ENCODE measurements around the gene CCIN.
"Not testable (repeated sequence)": the region's sequence is repeated elsewhere in the genome, so short reads cannot be mapped to it uniquely, and the experiment has no call there.

The CCIN gene

GRCh38 chr9:36162211-36162738 is 6.9 kb upstream of the CCIN start:
- no peak for DNase-seq

- no peak for DNase-seq
Measured at GRCh38 chr9:36163049-36163785, 6.0 kb upstream of the CCIN start.

GRCh38 chr9:36163786-36164170 is 5.4 kb upstream of the CCIN start:
- no peak for DNase-seq

GRCh38 chr9:36164372-36164771 is 4.8 kb upstream of the CCIN start:
- no peak for DNase-seq

- DNase-seq, result no peak
Measured at GRCh38 chr9:36164989-36165388, 4.2 kb upstream of the CCIN start.

- peak; percentile 48 for DNase-seq
Measured at GRCh38 chr9:36165826-36166167, 3.4 kb upstream of the CCIN start.

- DNase-seq, result peak; percentile 39
Measured at GRCh38 chr9:36166168-36166927, 2.8 kb upstream of the CCIN start.

GRCh38 chr9:36169708-36170107 is 520 bp downstream of the CCIN start:
- no peak for DNase-seq

GRCh38 chr9:36170531-36170930 is 1.3 kb downstream of the CCIN start:
- DNase-seq, result no peak

- DNase-seq, result no peak
Measured at GRCh38 chr9:36173861-36174260, 4.7 kb downstream of the CCIN start.

GRCh38 chr9:36174271-36174670 is 5.1 kb downstream of the CCIN start:
- DNase-seq, result no peak

- no peak for DNase-seq
Measured at GRCh38 chr9:36174731-36175130, 5.5 kb downstream of the CCIN start.

- not testable (repeated sequence) for DNase-seq
Measured at GRCh38 chr9:36175209-36175608, 6.0 kb downstream of the CCIN start.

GRCh38 chr9:36176496-36176895 is 7.3 kb downstream of the CCIN start:
- DNase-seq, result not testable (repeated sequence)

- DNase-seq, result no peak
Measured at GRCh38 chr9:36177571-36177970, 8.4 kb downstream of the CCIN start.

GRCh38 chr9:36180243-36180642 is 11.1 kb downstream of the CCIN start:
- not testable (repeated sequence) for DNase-seq

- no peak for DNase-seq
Measured at GRCh38 chr9:36187414-36187813, 18.2 kb downstream of the CCIN start.

- no peak for DNase-seq
Measured at GRCh38 chr9:36188212-36188611, 19.0 kb downstream of the CCIN start.

- no peak for DNase-seq
Measured at GRCh38 chr9:36189976-36190375, 20.8 kb downstream of the CCIN start.

- peak; percentile 94 for DNase-seq
Measured at GRCh38 chr9:36190388-36191289, 21.5 kb downstream of the CCIN start, which contains the start of gene CLTA. Gene CLTA, plus strand, starts transcription at chr9:36190921. Its CDS starts 136 bp downstream, at chr9:36191057.

- DNase-seq, result no peak
Measured at GRCh38 chr9:36191290-36191645, 22.1 kb downstream of the CCIN start.

- DNase-seq, result no peak
Measured at GRCh38 chr9:36191686-36192085, 22.5 kb downstream of the CCIN start.

- DNase-seq, result no peak
Measured at GRCh38 chr9:36192196-36192595, 23.0 kb downstream of the CCIN start.

Data from amniotic stem cell (primary cell).